Measurements from ENCODE around the gene EML6. TPM values are rescaled to one million over a fixed set of nuclear protein-coding genes. Genes with fewer than 3 reads are reported as not detected.

Gene EML6
- total and polyA plus RNA-seq, 2 of the 8 experiments (the other 6 are each of a cell fraction or from before 2014, with no cell fraction given) = 1.2 to 1.6 TPM

DNA sequence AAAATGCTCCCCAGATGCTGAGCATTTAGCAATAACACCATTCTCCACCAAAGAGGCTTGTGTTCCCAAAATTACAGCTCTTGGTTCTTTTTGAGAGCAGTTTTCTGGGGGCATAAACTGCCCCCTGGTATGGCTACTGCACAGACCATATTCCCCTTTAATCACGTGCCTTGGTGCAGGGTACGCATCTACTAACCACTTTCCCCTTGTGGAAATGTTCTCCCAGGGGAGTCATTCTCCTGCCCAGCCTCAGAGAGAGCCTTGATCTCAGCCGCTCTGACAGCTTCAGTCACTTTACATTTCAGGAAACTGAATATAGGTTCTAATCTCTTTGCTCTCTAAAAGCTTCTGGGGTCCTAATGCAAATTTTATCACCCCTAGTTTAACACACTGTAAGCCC lies 44.7 kb upstream of the EML6 start (continued):
- TF ChIP-seq GABPA (IDR thresholded peaks at IDR 0.05; ENCODE audit: borderline replicate concordance, insufficient read depth, low read length) (no peak), YY1 (IDR thresholded peaks at IDR 0.05; ENCODE audit: low read depth, low read length) (no peak), KDM4A (IDR thresholded peaks at IDR 0.05; ENCODE audit: low read depth, low read length, severe bottlenecking) (no peak)
